Measurements from ENCODE around the gene GBGT1.

DNA sequence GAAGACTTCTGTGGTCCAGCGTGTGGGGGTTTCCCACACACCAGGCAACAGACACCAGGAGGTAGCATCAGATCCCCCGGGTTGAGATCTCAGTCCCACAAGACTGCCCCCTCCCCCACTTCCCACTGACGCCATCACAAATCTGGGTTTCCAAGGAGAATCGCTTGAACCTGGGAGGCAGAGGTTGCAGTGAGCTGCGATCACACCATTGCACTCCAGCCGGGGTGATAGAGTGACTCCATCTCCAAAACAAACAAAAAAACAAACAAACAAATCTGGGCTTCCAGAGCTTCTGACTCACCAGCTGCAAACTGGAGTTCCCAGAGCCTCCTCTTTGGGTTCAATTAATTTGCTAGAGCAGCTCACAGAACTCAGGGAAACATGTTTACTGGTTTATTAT lies 4.7 kb upstream of the GBGT1 start:
- TF ChIP-seq, protein P1, sequence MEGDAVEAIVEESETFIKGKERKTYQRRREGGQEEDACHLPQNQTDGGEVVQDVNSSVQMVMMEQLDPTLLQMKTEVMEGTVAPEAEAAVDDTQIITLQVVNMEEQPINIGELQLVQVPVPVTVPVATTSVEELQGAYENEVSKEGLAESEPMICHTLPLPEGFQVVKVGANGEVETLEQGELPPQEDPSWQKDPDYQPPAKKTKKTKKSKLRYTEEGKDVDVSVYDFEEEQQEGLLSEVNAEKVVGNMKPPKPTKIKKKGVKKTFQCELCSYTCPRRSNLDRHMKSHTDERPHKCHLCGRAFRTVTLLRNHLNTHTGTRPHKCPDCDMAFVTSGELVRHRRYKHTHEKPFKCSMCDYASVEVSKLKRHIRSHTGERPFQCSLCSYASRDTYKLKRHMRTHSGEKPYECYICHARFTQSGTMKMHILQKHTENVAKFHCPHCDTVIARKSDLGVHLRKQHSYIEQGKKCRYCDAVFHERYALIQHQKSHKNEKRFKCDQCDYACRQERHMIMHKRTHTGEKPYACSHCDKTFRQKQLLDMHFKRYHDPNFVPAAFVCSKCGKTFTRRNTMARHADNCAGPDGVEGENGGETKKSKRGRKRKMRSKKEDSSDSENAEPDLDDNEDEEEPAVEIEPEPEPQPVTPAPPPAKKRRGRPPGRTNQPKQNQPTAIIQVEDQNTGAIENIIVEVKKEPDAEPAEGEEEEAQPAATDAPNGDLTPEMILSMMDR (conservative IDR thresholded peaks at IDR 0.05; ENCODE audit: low read depth, low read length) = no peak
- TF ChIP-seq EZH2 (IDR thresholded peaks at IDR 0.05; ENCODE audit: low read length, unreplicated experiment) (no peak), EZH2phosphoT487 (IDR thresholded peaks at IDR 0.05; ENCODE audit: borderline replicate concordance, low read length) (no peak)
